Breast epithelium (tissue), 4 donors: ENCODE measurements around the gene B2M. TPM values are rescaled to one million over a fixed set of nuclear protein-coding genes. Genes with fewer than 3 reads are reported as not detected.
"Not testable (repeated sequence)": the region's sequence is repeated elsewhere in the genome, so short reads cannot be mapped to it uniquely, and the experiment has no call there.

Source experiments
- DNase-seq, 2 donors: peaks; one replicate each; pipeline ENCODE4 v3.0.0-alpha.2; 2019; ENCODE audit warnings: low spot score in 2 of 2
- H3K27ac ChIP-seq, 2 donors: fragments of 200-600 bp; sonication (generic) in 1 of 2; one replicate each; pipeline ENCODE4 v1.5.1; 2016 to 2019; ENCODE audit warnings: mild to moderate bottlenecking in 1 of 2
- H3K27me3 ChIP-seq, 2 donors: fragments of 200-600 bp; sonication (generic) in 1 of 2; one replicate each; pipeline versions ENCODE4 v1.5.1 to v1.6.0; 2017 to 2019; ENCODE audit warnings: control low read depth in 1 of 2, mild to moderate bottlenecking in 1 of 2
- H3K36me3 ChIP-seq: fragments of 200-600 bp; one replicate; pipeline ENCODE4 v1.5.1; 2019
- H3K4me1 ChIP-seq, 2 donors: fragments of 200-600 bp; sonication (generic); one replicate each; pipeline ENCODE4 v1.5.1; 2016 to 2019; ENCODE audit warnings: control low read depth in 1 of 2
- H3K4me3 ChIP-seq, 3 donors: fragments of 200-600 bp; sonication (generic); 1 replicate in 2 of 3; 2 replicates in 1 of 3; pipeline ENCODE4 v1.5.1; 2016 to 2019; ENCODE audit warnings: mild to moderate bottlenecking in 3 of 3, moderate library complexity in 2 of 3
- H3K9me3 ChIP-seq, 2 donors: fragments of 200-600 bp; sonication (generic) in 1 of 2; one replicate each; pipeline ENCODE4 v1.5.1; 2016 to 2019; ENCODE audit warnings: control low read depth in 1 of 2
- CTCF ChIP-seq, 3 donors: fragments of 450-650 bp; IDR thresholded peaks; one replicate each; pipeline ENCODE4 v1.5.1; 2016 to 2017; ENCODE audit warnings: antibody characterized with exemption in 3 of 3, mild to moderate bottlenecking in 3 of 3, moderate library complexity in 3 of 3
- POLR2A ChIP-seq: fragments of 450-650 bp; IDR thresholded peaks from one replicate; pipeline ENCODE4 v1.6.1; 2016; ENCODE audit warnings: antibody characterized with exemption, mild to moderate bottlenecking, moderate library complexity
- POLR2AphosphoS5 ChIP-seq, 3 donors: sonication (generic); formaldehyde crosslinking; IDR thresholded peaks; one replicate each; pipeline ENCODE4 v1.6.1; 2017; ENCODE audit warnings: antibody characterized with exemption in 3 of 3
- intact Hi-C: fragments of 100-400 bp; cut with DNase I; formaldehyde crosslinking; loops from one replicate; pipeline ENCODE4 v1.15.1; 2023; ENCODE audit warnings: low total_unique reads
- total RNA-seq, 3 donors: library from RNA; depleted of rRNA; stranded (reverse); fragments of >200 nt; gene quantifications; one replicate each; pipeline ENCODE4 v1.1.0, GENCODE V29; 2016

Gene B2M
- total RNA-seq, 3 donors from 2014 or later: 2,658 to 3,703 (median 3,086) TPM

GRCh38 chr15:44719293-44719999 is 8.1 kb downstream of the B2M start:
- TF ChIP-seq CTCF (IDR thresholded peaks at IDR 0.05): no peak
- no peak for TF ChIP-seq POLR2A
- no peak for TF ChIP-seq POLR2AphosphoS5 (IDR thresholded peaks at IDR 0.05)
- peaks cover 8% of the 10 kb centered on the region for H3K36me3 ChIP-seq
- no peaks in the 10 kb centered on the region for H3K27me3 ChIP-seq
- no peak for DNase-seq
- H3K4me1 ChIP-seq: peaks cover 0 to 6% of the 10 kb centered on the region in 2 donors
- H3K9me3 ChIP-seq: no peaks in the 10 kb centered on the region
- intact Hi-C loops: no loop called here
- no peak overlapping the region for H3K4me3 ChIP-seq
- H3K27ac ChIP-seq: no peak overlapping the region

GRCh38 chr15:44720000-44720435 is 8.7 kb downstream of the B2M start:
- H3K4me3 ChIP-seq, H3K36me3 ChIP-seq, H3K27me3 ChIP-seq, H3K9me3 ChIP-seq, DNase-seq, intact Hi-C loops, H3K4me1 ChIP-seq: not testable (repeated sequence)
- peak overlapping the region in 1 of 2 donors; percentile 4 for H3K27ac ChIP-seq

- no peak for DNase-seq
- TF ChIP-seq CTCF (IDR thresholded peaks at IDR 0.05) (no peak), POLR2AphosphoS5 (IDR thresholded peaks at IDR 0.05) (no peak), POLR2A (no peak)
- no peaks in the 10 kb centered on the region for H3K9me3 ChIP-seq
- peaks cover 5% of the 10 kb centered on the region for H3K36me3 ChIP-seq
- H3K27ac ChIP-seq: peak overlapping the region in 1 of 2 donors; percentile 4
- H3K27me3 ChIP-seq: no peaks in the 10 kb centered on the region
- H3K4me3 ChIP-seq: no peak overlapping the region
- H3K4me1 ChIP-seq: peaks cover 0 to 4% of the 10 kb centered on the region in 2 donors
- intact Hi-C loops: no loop called here
These were observed 9.3 kb downstream of the B2M start for GRCh38 chr15:44720460-44721176.

- Histone ChIP-seq H3K4me1 (no peaks in the 10 kb centered on the region), H3K27me3 (no peaks in the 10 kb centered on the region), H3K27ac (no peak overlapping the region), H3K36me3 (no peaks in the 10 kb centered on the region), H3K9me3 (no peaks in the 10 kb centered on the region), H3K4me3 (no peak overlapping the region)
- TF ChIP-seq POLR2A (no peak), POLR2AphosphoS5 (IDR thresholded peaks at IDR 0.05) (no peak), CTCF (IDR thresholded peaks at IDR 0.05) (no peak)
- intact Hi-C loops: no loop called here
- DNase-seq: no peak
These were observed 10.7 kb downstream of the B2M start for GRCh38 chr15:44722011-44722410.

- no peaks in the 10 kb centered on the region for H3K4me1 ChIP-seq
- H3K4me3 ChIP-seq: peak overlapping the region in 1 of 3 donors; percentile 24
- TF ChIP-seq POLR2AphosphoS5 (IDR thresholded peaks at IDR 0.05): no peak
- TF ChIP-seq POLR2A: no peak
- no peak for TF ChIP-seq CTCF (IDR thresholded peaks at IDR 0.05)
- intact Hi-C loops: loop anchor here (2.0 kb wide), 1 partner anchor 15 kb away; the partner anchor contains the start of genes B2M and PATL2
- H3K36me3 ChIP-seq: no peaks in the 10 kb centered on the region
- peak overlapping the region; percentile 30 to 82 for H3K27ac ChIP-seq
- DNase-seq: no peak
- no peaks in the 10 kb centered on the region for H3K27me3 ChIP-seq
- H3K9me3 ChIP-seq: no peaks in the 10 kb centered on the region
These were observed 14.8 kb downstream of the B2M start for GRCh38 chr15:44726136-44726535.
